NCI-H128 (cell line): ENCODE data around the gene TSBP1.
"Not testable (repeated sequence)": the region's sequence is repeated elsewhere in the genome, so short reads cannot be mapped to it uniquely, and the experiment has no call there.

Experiments
- DNase-seq: peaks from one replicate; lab custom pipeline; 2025; ENCODE audit not compliant: unreplicated experiment; lab: John Stamatoyannopoulos, UW

Gene TSBP1

GRCh38 chr6:32291543-32291942, 80.2 kb downstream of the TSBP1 start:
- DNase-seq = no peak

- DNase-seq = no peak
These were observed 80.7 kb downstream of the TSBP1 start for GRCh38 chr6:32290886-32291450.

- DNase-seq = no peak
These were observed 83.3 kb downstream of the TSBP1 start for GRCh38 chr6:32288426-32288825.

GRCh38 chr6:32273801-32274577, 97.7 kb downstream of the TSBP1 start:
- DNase-seq = not testable (repeated sequence)

GRCh38 chr6:32271429-32271828, 100.3 kb downstream of the TSBP1 start:
- no peak for DNase-seq

- DNase-seq = not testable (repeated sequence)
These were observed 103.2 kb downstream of the TSBP1 start for GRCh38 chr6:32268459-32268858.

- DNase-seq = no peak
These were observed 104.7 kb downstream of the TSBP1 start for GRCh38 chr6:32267035-32267434.

GRCh38 chr6:32257262-32257661, 114.4 kb downstream of the TSBP1 start:
- not testable (repeated sequence) for DNase-seq

- no peak for DNase-seq
These were observed 116.2 kb downstream of the TSBP1 start for GRCh38 chr6:32255199-32256153.

- DNase-seq = no peak
These were observed 116.9 kb downstream of the TSBP1 start for GRCh38 chr6:32254761-32255198.

GRCh38 chr6:32252331-32253009, 119.2 kb downstream of the TSBP1 start:
- DNase-seq = no peak

- no peak for DNase-seq
These were observed 122.4 kb downstream of the TSBP1 start for GRCh38 chr6:32249262-32249661.

GRCh38 chr6:32247401-32247800, 124.3 kb downstream of the TSBP1 start:
- DNase-seq = no peak

- DNase-seq = no peak
These were observed 126.7 kb downstream of the TSBP1 start for GRCh38 chr6:32244946-32245398.

GRCh38 chr6:32244270-32244669, 127.4 kb downstream of the TSBP1 start:
- DNase-seq = no peak
